ENCODE data around the gene IHH.

The IHH gene

DNA sequence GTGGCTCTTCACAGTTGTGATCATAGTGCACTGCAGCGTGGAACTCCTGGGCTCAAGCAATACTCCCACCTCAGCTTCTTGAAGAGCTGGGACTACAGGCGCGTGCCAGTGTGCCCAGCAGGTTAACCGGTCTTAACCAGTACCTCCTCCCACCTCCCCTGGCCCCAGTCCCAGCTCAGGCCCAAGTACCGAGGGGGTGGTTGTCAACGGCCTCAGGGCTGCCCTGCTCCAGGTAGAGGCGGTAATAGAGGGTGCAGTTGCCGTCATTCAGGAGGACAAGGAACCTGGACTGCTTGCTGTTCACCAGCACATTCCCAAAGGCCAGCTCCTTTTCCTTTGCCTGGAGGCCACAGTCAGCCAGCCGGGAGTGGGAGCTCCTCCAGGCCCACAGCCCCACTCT lies 39.1 kb downstream of the IHH start:
- H3K4me3 ChIP-seq (ENCODE audit: low read depth, low read length), result no peak overlapping the region
- TF ChIP-seq, protein P1, sequence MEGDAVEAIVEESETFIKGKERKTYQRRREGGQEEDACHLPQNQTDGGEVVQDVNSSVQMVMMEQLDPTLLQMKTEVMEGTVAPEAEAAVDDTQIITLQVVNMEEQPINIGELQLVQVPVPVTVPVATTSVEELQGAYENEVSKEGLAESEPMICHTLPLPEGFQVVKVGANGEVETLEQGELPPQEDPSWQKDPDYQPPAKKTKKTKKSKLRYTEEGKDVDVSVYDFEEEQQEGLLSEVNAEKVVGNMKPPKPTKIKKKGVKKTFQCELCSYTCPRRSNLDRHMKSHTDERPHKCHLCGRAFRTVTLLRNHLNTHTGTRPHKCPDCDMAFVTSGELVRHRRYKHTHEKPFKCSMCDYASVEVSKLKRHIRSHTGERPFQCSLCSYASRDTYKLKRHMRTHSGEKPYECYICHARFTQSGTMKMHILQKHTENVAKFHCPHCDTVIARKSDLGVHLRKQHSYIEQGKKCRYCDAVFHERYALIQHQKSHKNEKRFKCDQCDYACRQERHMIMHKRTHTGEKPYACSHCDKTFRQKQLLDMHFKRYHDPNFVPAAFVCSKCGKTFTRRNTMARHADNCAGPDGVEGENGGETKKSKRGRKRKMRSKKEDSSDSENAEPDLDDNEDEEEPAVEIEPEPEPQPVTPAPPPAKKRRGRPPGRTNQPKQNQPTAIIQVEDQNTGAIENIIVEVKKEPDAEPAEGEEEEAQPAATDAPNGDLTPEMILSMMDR (IDR thresholded peaks at IDR 0.05; ENCODE audit: insufficient read depth, low read length, missing control alignments), result no peak
- ChIA-PET CTCF (interaction anchor here (0.8 to 4.0 kb wide), 4 partner anchors 8 to 132 kb away, joined by 3 to 41 read pairs (median 8); no protein-coding TSS in a partner anchor), POLR2A (no interaction called here)
- DNase-seq (ENCODE audit: low read depth, low spot score), result no peak

GRCh38 chr2:219020604-219021365 lies 39.9 kb downstream of the IHH start:
- TF ChIP-seq, protein P1 (IDR thresholded peaks at IDR 0.05; ENCODE audit: insufficient read depth, low read length, missing control alignments), result no peak
- ChIA-PET POLR2A (no interaction called here), CTCF (interaction anchor here (1.0 to 4.0 kb wide), 6 partner anchors 9 to 150 kb away, joined by 3 to 41 read pairs (median 7); no protein-coding TSS in a partner anchor)
- DNase-seq (ENCODE audit: low read depth, low spot score), result no peak
- H3K4me3 ChIP-seq (ENCODE audit: low read depth, low read length), result no peak overlapping the region

DNA sequence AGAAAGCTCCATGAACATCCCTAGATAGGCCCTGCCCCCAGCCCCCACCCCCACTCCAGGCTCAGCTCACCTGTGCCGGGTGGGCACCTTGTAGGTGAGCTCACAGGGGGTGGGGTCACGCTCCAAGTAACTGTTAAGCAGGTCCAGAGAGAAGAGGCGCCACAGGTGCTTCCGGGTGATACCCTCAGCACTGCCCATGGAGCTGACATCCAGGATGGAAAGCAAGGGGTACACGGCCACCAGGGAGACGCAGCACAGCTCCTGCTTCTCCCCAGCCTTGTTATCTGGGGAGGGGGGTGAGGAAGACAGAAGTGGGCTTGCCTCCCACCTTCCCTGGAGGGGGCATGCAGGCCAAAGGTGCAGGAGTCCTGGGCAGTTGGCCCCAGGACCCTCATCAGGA lies 41.3 kb downstream of the IHH start:
- ChIA-PET CTCF (interaction anchor here (0.9 to 4.0 kb wide), 5 partner anchors 9 to 135 kb away, joined by 3 to 41 read pairs (median 9); no protein-coding TSS in a partner anchor), POLR2A (no interaction called here)
- DNase-seq (ENCODE audit: low read depth, low spot score), result no peak
- TF ChIP-seq, protein P1 (IDR thresholded peaks at IDR 0.05; ENCODE audit: insufficient read depth, low read length, missing control alignments), result no peak
- H3K4me3 ChIP-seq (ENCODE audit: low read depth, low read length), result no peak overlapping the region

DNA sequence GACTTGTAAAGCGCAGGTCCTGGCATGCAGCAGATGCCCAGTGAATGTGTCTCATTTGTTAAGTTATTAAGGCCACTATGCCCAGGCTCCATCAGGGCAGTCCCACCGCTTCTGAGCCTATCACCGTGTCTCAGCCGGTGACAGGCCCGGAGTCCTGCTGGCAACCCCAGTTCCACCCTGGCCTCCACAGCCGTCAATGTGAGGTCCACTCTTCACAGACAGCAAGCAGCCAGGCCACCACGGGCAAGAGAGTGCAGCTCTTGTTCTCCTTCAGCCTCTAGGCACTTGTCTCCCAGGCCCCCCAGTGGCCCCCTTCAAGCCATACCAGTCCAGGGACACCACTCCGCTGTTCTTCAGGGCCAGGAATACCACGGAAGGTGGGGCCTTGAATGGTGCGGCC lies 42.0 kb downstream of the IHH start:
- H3K4me3 ChIP-seq (ENCODE audit: low read depth, low read length), result no peak overlapping the region
- CTCF ChIA-PET, result interaction anchor here (1.2 to 4.0 kb wide), 5 partner anchors 10 to 101 kb away, joined by 3 to 41 read pairs (median 7); no protein-coding TSS in a partner anchor
- TF ChIP-seq, protein P1 (IDR thresholded peaks at IDR 0.05; ENCODE audit: insufficient read depth, low read length, missing control alignments), result no peak
- DNase-seq (ENCODE audit: low read depth, low spot score), result no peak
- POLR2A ChIA-PET, result no interaction called here

DNA sequence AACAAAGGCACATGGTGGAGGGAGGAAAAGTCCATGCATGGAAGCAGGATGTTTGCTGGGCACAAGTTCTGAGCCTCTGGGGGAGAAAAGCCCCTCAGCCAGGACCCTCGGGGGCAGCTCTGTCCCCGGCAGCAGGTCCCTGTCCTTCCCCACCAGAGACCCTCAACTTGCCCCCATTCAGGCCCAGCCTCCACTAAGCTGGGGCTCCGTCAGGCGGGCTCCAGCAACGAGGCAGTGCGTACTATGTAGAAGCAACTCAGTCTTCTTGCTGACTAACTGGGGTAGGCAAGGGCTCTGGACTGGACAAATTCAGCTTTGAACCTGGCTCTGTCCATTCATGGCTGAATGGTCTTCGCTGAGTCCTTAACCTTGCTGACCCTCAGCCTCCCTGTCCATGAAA lies 42.4 kb downstream of the IHH start:
- TF ChIP-seq, protein P1 (IDR thresholded peaks at IDR 0.05; ENCODE audit: insufficient read depth, low read length, missing control alignments), result no peak
- H3K4me3 ChIP-seq (ENCODE audit: low read depth, low read length), result no peak overlapping the region
- DNase-seq (ENCODE audit: low read depth, low spot score), result no peak
- ChIA-PET POLR2A (no interaction called here), CTCF (interaction anchor here (1.1 to 4.0 kb wide), 6 partner anchors 10 to 101 kb away, joined by 4 to 50 read pairs (median 8); no protein-coding TSS in a partner anchor)

GRCh38 chr2:219017201-219017931 lies 43.4 kb downstream of the IHH start:
- TF ChIP-seq, protein P1 (IDR thresholded peaks at IDR 0.05; ENCODE audit: insufficient read depth, low read length, missing control alignments), result no peak
- POLR2A ChIA-PET, result no interaction called here
- no peak overlapping the region for H3K4me3 ChIP-seq (ENCODE audit: low read depth, low read length)

More at GRCh38 chr2:219017201-219017931, 43.4 kb downstream of the IHH start:
- no peak for DNase-seq (ENCODE audit: low read depth, low spot score)
- CTCF ChIA-PET, result interaction anchor here (1.1 to 3.3 kb wide), 5 partner anchors 11 to 41 kb away, joined by 3 to 50 read pairs (median 5); no protein-coding TSS in a partner anchor
